Measurements from ENCODE around the gene RPL23.

DNA sequence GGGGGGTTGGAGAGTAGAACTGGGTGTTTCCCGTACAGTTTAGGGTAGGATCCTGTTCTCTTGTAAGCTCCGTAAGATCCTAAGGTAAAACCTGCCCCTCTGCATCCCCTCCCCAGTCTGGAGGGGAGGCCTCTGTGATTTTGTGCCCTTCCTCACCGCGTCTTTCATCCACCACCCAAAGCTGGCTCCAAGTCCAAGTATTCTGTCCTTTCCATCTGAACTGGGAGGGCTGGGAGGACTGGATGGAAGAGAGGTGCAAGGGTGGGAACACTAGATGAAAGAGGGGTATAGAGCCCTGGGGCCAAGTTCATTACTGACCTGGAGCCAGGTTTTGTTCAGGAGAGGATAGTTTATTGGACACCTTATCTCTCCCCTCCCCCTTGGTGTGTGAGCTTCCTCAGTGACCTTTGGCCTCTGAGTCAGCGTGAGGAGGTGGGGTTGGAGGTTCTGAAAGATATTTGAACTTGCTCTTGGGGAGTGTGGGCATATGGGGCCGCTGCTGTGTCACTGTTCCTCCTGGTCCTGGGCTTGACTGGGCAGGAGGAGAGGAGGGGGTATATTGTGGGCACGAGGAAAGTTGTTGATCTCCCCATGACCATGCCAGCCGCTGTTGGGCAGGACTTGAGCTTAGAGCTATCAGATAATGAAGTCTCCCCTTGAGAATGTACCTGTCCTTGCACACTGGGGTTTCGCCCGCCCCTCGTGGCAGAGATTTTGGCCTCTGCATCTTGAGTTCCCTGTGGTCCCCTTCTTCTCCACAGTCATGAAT is 17.9 kb upstream of the RPL23 start:
- TF ChIP-seq SPI1 (IDR thresholded peaks at IDR 0.05; ENCODE audit: low read depth, low read length) (no peak), POLR2A (IDR thresholded peaks at IDR 0.05; ENCODE audit: low read depth, low read length) (no peak), POLR2AphosphoS5 (IDR thresholded peaks at IDR 0.05; ENCODE audit: low read depth, low read length) (no peak), TAF1 (IDR thresholded peaks at IDR 0.05; ENCODE audit: low read depth, low read length) (no peak)

Data from GM12891 (cell line).